Lung microvascular endothelial cell (primary cell): Measurements from ENCODE around the gene SNX11. TPM values are rescaled to one million over a fixed set of nuclear protein-coding genes. Genes with fewer than 3 reads are reported as not detected.

Source experiments
- DNase-seq, 2 donors: peaks; one replicate each; pipeline versions ENCODE4 v3.0.0 to v3.0.0-alpha.2; 2010; ENCODE audit warnings: low read depth in 2 of 2
- total RNA-seq: library from RNA; depleted of rRNA; stranded (reverse); fragments of >200 nt; gene quantifications from 2 replicates; pipeline ENCODE4 v1.2.1, GENCODE V29; 2014

Gene SNX11
- total RNA-seq, 1 donor from 2014 or later = 13.5 TPM

GRCh38 chr17:48161127-48161905 lies 53.8 kb downstream of the SNX11 start:
- DNase-seq = no peak

- no peak for DNase-seq
Measured at GRCh38 chr17:48162306-48162934, 54.9 kb downstream of the SNX11 start.

DNA sequence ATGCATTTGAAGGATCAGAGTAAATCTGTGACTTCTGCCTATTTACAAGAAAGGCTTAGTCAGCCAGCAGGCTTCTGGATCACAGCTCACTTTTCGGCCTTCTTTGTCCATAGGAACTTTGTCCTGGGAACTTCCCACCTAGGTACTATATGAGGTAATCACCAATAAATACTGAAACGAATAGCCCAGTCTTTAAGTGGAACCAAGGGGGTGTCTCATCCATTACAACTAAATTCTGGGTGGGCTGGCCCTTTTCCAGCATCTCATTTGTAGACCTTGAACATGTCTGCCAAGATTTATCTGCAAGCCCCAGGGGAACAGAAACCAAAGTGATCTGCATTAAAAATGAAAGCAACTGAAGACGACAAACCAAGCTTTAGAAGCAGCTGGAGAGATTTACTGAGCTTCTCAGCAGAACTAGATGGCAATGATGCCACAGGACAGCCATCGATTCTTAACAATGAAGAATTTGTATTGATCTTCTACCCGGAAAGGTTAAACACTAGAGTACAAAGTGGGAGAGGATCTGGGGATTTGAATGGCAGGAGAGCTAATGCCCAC lies 55.5 kb downstream of the SNX11 start:
- DNase-seq = no peak

DNA sequence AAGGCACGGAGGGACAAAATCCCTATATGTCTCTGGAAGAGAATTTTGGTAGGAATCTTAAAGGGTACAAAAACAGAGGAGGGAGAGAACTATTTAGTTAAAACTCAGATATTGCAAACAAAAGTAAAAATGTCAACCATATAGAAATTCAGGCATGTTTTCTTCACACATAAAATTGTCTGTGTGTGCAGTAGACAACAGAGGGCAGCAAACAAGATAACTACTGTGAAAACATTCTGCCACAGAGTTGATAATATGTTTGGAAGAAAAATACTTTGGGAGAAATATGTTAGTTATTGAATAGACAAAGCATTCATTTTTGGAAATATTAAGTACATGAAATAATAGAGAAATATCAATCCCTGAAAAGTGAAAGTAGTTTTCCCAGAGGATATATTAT lies 56.2 kb downstream of the SNX11 start:
- DNase-seq = peak in 1 of 2 donors; percentile 6

- DNase-seq = no peak
Measured at GRCh38 chr17:48169926-48170325, 62.4 kb downstream of the SNX11 start.

Other genes with a start within 250 kb of the SNX11 start
- gene SP2, start 211.5 kb upstream of the SNX11 start, total RNA-seq = 0.87 and 1.8 TPM in 2 replicates
- gene PNPO, start 166.2 kb upstream of the SNX11 start, total RNA-seq = 15.7 and 24.4 TPM in 2 replicates
- gene PRR15L, start 149.9 kb upstream of the SNX11 start, total RNA-seq = not detected in 2 replicates
- gene CDK5RAP3, start 136.7 kb upstream of the SNX11 start, total RNA-seq = 50.3 and 51.8 TPM in 2 replicates
- gene COPZ2, start 70.0 kb upstream of the SNX11 start, total RNA-seq = 4.6 and 7.0 TPM in 2 replicates
- gene NFE2L1, start 59.4 kb upstream of the SNX11 start, total RNA-seq = 72.6 and 93.5 TPM in 2 replicates
- gene CBX1, start 6.3 kb upstream of the SNX11 start, total RNA-seq = 38.4 and 42.9 TPM in 2 replicates